Upper lobe of right lung (tissue), 1 donor: ENCODE results near the gene STK32B. TPM values are rescaled to one million over a fixed set of nuclear protein-coding genes. Genes with fewer than 3 reads are reported as not detected.

Experiments
- ATAC-seq: fragments of 200-7000 bp; cut with Tn5 transposase; one replicate; pipeline ENCODE4 v1.9.1; 2020; ENCODE audit warnings: mild to moderate bottlenecking, moderate library complexity
- DNase-seq: peaks from one replicate; pipeline ENCODE4 v3.0.0-alpha.2; 2020
- H3K27ac ChIP-seq: fragments of 200-600 bp; one replicate; pipeline ENCODE4 v1.8.0; 2022
- H3K27me3 ChIP-seq: fragments of 200-600 bp; one replicate; pipeline ENCODE4 v1.8.0; 2022; ENCODE audit warnings: mild to moderate bottlenecking
- H3K36me3 ChIP-seq: fragments of 200-600 bp; one replicate; pipeline ENCODE4 v1.8.0; 2022
- H3K4me1 ChIP-seq: fragments of 200-600 bp; one replicate; pipeline ENCODE4 v1.8.0; 2022
- H3K4me3 ChIP-seq: fragments of 200-600 bp; one replicate; pipeline ENCODE4 v1.8.0; 2022; ENCODE audit warnings: mild to moderate bottlenecking
- H3K9me3 ChIP-seq: fragments of 200-600 bp; one replicate; pipeline ENCODE4 v1.8.0; 2022
- intact Hi-C: fragments of 100-400 bp; cut with DNase I; formaldehyde crosslinking; loops from one replicate; pipeline ENCODE4 v1.11.0; 2022
- total RNA-seq: library from RNA; stranded (reverse); fragmentation: NEBNext Ultra II Directional; extraction: Animal tissue kit (Norgen Biotek cat#: 25700); gene quantifications from one replicate; pipeline ENCODE4 v1.2.1, GENCODE V29; 2021
- TF ChIP-seq, protein P1 (sequence below): fragments of 200-600 bp; IDR thresholded peaks from one replicate; pipeline ENCODE4 v1.8.0; 2022; ENCODE audit warnings: antibody characterized with exemption
- donor health status: DM: no; HTN: yes; CAD: no; lungs with severe emphysema.

The STK32B gene
- total RNA-seq, 1 donor from 2014 or later = 2.8 TPM

DNA sequence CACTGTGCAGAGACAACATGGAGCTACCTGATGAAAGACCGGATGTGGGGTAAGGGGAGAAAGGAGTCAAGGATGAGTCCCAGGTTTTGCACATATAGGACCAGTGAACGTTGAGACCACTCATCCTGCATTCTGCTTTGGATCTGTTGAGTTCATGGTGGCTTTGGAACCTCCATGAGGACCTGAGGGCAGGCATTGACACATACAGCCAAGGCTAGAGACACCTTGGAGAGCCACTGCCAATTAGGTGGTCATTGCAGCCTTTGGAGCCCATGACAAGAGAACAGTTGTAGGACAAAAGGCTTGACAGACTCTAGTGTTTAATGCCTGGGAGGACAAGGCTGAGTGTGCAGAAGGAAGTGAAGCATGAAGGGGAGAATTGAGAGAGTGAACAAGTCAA is 87.9 kb downstream of the STK32B start:
- Histone ChIP-seq H3K27ac (no peak overlapping the region), H3K4me3 (no peak overlapping the region)

DNA sequence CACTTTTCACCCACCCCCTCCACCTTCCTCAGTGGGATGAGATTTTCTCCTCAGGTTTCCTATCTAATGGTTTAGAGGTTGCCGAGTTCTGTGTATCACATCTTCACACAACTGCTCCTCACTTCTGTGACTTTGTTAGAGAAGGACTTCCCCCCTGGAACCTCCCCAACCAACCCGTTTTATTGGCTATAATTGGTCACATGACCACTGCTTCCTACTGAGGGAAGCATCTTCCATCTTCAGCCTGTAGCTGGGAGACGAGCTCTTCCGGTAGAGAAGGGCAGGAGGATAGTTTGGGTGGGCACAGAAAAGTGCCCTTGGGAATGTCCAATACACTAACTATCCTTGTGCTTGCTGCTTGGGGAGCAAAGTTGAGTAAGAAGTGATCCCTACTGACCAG is 90.5 kb downstream of the STK32B start:
- ATAC-seq (no peak), DNase-seq (no peak)
- no peaks in the 10 kb centered on the region for H3K27me3 ChIP-seq
- H3K9me3 ChIP-seq = no peaks in the 10 kb centered on the region
- no peak overlapping the region for H3K27ac ChIP-seq
- no peaks in the 10 kb centered on the region for H3K36me3 ChIP-seq
- no peaks in the 10 kb centered on the region for H3K4me1 ChIP-seq
- intact Hi-C loops = no loop called here
- TF ChIP-seq, protein P1, sequence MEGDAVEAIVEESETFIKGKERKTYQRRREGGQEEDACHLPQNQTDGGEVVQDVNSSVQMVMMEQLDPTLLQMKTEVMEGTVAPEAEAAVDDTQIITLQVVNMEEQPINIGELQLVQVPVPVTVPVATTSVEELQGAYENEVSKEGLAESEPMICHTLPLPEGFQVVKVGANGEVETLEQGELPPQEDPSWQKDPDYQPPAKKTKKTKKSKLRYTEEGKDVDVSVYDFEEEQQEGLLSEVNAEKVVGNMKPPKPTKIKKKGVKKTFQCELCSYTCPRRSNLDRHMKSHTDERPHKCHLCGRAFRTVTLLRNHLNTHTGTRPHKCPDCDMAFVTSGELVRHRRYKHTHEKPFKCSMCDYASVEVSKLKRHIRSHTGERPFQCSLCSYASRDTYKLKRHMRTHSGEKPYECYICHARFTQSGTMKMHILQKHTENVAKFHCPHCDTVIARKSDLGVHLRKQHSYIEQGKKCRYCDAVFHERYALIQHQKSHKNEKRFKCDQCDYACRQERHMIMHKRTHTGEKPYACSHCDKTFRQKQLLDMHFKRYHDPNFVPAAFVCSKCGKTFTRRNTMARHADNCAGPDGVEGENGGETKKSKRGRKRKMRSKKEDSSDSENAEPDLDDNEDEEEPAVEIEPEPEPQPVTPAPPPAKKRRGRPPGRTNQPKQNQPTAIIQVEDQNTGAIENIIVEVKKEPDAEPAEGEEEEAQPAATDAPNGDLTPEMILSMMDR = no peak
- no peak overlapping the region for H3K4me3 ChIP-seq

More for the DNA sequence above, 87.9 kb downstream of the STK32B start:
- no peak for ATAC-seq
- H3K4me1 ChIP-seq = no peaks in the 10 kb centered on the region
- H3K36me3 ChIP-seq = no peaks in the 10 kb centered on the region
- intact Hi-C loops = no loop called here
- H3K27me3 ChIP-seq = no peaks in the 10 kb centered on the region
- no peak for DNase-seq
- no peaks in the 10 kb centered on the region for H3K9me3 ChIP-seq
- TF ChIP-seq, protein P1 = no peak

DNA sequence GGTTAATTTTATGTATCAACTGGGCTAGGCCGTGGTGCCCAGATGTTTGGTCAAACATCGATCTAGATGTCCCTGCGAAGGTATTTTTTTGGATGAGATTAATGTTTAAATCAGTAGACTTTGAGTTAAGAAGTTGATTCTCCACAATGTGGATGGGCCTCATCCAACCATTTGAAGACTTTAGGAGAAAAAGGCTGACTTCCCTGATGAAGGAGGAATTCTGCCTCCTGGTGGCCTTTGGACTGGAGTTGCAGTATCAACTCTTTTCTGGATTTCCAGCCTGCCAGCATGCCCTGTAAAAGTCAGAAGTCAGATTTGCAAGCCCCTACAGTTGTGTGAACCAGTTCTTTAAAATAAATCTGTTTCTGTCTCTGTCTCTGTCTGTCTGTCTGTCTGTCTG is 91.4 kb downstream of the STK32B start:
- H3K36me3 ChIP-seq = no peaks in the 10 kb centered on the region
- TF ChIP-seq, protein P1 = peak; percentile 52
- H3K4me3 ChIP-seq = no peak overlapping the region
- peak; percentile 17 for ATAC-seq
- H3K27ac ChIP-seq = no peak overlapping the region
- no peaks in the 10 kb centered on the region for H3K9me3 ChIP-seq
- no peaks in the 10 kb centered on the region for H3K4me1 ChIP-seq
- H3K27me3 ChIP-seq = no peaks in the 10 kb centered on the region
- intact Hi-C loops = no loop called here
- DNase-seq = no peak

DNA sequence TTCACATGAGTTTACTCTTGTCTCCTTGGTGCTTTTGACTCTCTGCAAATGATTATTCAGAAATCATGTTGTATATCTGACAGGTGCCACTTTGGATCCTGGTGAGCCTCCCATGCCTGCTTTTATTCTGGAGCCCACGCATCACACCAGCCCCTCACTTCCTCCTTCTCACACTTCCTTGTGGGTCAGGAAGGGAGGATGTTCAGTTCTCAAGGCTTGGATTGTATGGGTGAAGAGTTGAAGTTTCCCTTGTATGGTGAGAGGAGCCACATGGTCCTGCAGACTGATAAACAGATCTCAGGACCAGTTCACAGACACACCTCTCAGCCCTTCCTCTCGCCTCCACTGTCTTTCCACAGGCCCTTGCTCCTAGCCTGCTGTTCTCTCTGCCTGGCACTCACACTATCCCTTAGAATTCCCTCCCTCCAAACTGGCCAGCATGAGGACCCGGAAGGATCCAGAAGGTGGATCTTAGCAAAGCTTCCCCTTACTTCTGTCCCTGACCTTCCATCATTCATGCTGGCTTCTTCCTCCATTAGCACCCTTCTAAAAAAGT is 92.1 kb downstream of the STK32B start:
- Histone ChIP-seq H3K27me3 (no peaks in the 10 kb centered on the region), H3K9me3 (no peaks in the 10 kb centered on the region), H3K4me3 (no peak overlapping the region), H3K27ac (no peak overlapping the region), H3K4me1 (no peaks in the 10 kb centered on the region), H3K36me3 (no peaks in the 10 kb centered on the region)
- TF ChIP-seq, protein P1 = no peak
- ATAC-seq (no peak), DNase-seq (no peak)
- intact Hi-C loops = no loop called here

DNA sequence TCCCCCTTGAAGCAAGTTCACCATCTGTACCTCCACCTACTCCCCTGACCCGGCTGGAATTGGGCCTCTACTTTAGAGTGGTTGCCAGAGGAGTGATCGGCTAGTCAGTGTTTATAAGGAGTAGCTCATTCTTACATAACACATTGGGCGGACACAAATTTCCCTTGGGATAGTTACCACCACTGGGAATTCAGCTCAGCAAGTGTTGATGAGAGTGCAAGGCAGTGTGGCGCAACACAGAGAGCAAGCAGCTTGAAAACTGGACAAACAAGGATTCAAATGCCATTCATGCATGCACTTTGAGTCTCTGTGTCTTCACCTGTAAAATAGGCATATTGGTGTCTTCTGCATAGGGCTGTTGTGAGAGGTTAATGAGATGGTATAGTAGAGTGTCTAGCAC is 92.7 kb downstream of the STK32B start:
- no peaks in the 10 kb centered on the region for H3K36me3 ChIP-seq
- ATAC-seq = no peak
- H3K4me3 ChIP-seq = no peak overlapping the region
- no peaks in the 10 kb centered on the region for H3K27me3 ChIP-seq
- H3K27ac ChIP-seq = no peak overlapping the region
- no peak for DNase-seq
- TF ChIP-seq, protein P1 = no peak
- H3K9me3 ChIP-seq = no peaks in the 10 kb centered on the region
- H3K4me1 ChIP-seq = no peaks in the 10 kb centered on the region
- intact Hi-C loops = no loop called here

DNA sequence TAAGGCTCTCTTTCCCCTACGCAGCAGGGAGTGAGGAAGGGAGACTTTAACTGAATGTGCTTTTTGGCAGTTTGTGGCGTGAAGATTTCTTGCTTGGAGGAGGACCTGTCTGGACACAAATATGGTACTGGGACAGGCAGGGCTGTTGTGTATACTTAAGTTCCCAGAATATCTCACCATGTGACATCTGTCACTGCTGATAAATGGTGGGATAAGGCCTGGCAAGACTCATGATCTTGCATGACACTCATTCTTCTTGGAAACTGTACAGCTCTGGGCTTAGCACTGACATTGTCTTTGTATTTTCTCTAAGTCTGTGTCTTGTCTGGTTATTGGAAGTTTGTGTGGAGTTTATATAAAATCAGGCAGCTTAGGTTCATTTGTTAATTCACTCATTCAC is 93.1 kb downstream of the STK32B start:
- no peak overlapping the region for H3K27ac ChIP-seq
- intact Hi-C loops = no loop called here
- TF ChIP-seq, protein P1 = no peak
- H3K27me3 ChIP-seq = no peaks in the 10 kb centered on the region
- no peak overlapping the region for H3K4me3 ChIP-seq
- ATAC-seq (no peak), DNase-seq (no peak)
- H3K9me3 ChIP-seq = no peaks in the 10 kb centered on the region
- H3K4me1 ChIP-seq = no peaks in the 10 kb centered on the region
- no peaks in the 10 kb centered on the region for H3K36me3 ChIP-seq
